ENCODE results near the gene RASAL2.

Gene RASAL2

GRCh38 chr1:178093951-178094738 lies at the start of gene RASAL2:
Gene RASAL2, plus strand, starts transcription at chr1:178094104. Its CDS starts 389 bp downstream, at chr1:178094493.
- DNase-seq (ENCODE audit: low spot score), result peak; percentile 54

GRCh38 chr1:178046591-178047270 lies 47.2 kb upstream of the RASAL2 start:
- DNase-seq (ENCODE audit: low spot score), result no peak

GRCh38 chr1:178047403-178048093 lies 46.4 kb upstream of the RASAL2 start:
- no peak for DNase-seq (ENCODE audit: low spot score)

- DNase-seq (ENCODE audit: low spot score), result no peak
Measured at GRCh38 chr1:178048426-178048825, 45.5 kb upstream of the RASAL2 start.

GRCh38 chr1:178048883-178049282 lies 45.0 kb upstream of the RASAL2 start:
- DNase-seq (ENCODE audit: low spot score), result no peak

- DNase-seq (ENCODE audit: low spot score), result no peak
Measured at GRCh38 chr1:178050084-178050483, 43.8 kb upstream of the RASAL2 start.

GRCh38 chr1:178051071-178051470 lies 42.8 kb upstream of the RASAL2 start:
- no peak for DNase-seq (ENCODE audit: low spot score)

GRCh38 chr1:178052650-178053461 lies 41.0 kb upstream of the RASAL2 start:
- peak; percentile 60 for DNase-seq (ENCODE audit: low spot score)

GRCh38 chr1:178055093-178055492 lies 38.8 kb upstream of the RASAL2 start:
- DNase-seq (ENCODE audit: low spot score), result peak; percentile 34

- no peak for DNase-seq (ENCODE audit: low spot score)
Measured at GRCh38 chr1:178055779-178056471, 38.0 kb upstream of the RASAL2 start.

GRCh38 chr1:178057141-178057765 lies 36.7 kb upstream of the RASAL2 start:
- no peak for DNase-seq (ENCODE audit: low spot score)

- no peak for DNase-seq (ENCODE audit: low spot score)
Measured at GRCh38 chr1:178057912-178058534, 35.9 kb upstream of the RASAL2 start.

- no peak for DNase-seq (ENCODE audit: low spot score)
Measured at GRCh38 chr1:178060789-178061556, 32.9 kb upstream of the RASAL2 start.

- DNase-seq (ENCODE audit: low spot score), result no peak
Measured at GRCh38 chr1:178061620-178062019, 32.3 kb upstream of the RASAL2 start.

- no peak for DNase-seq (ENCODE audit: low spot score)
Measured at GRCh38 chr1:178064191-178064821, 29.6 kb upstream of the RASAL2 start.

- DNase-seq (ENCODE audit: low spot score), result no peak
Measured at GRCh38 chr1:178065250-178065649, 28.7 kb upstream of the RASAL2 start.

- no peak for DNase-seq (ENCODE audit: low spot score)
Measured at GRCh38 chr1:178066296-178066907, 27.5 kb upstream of the RASAL2 start.

- DNase-seq (ENCODE audit: low spot score), result no peak
Measured at GRCh38 chr1:178066908-178067614, 26.8 kb upstream of the RASAL2 start.
